Measurements from ENCODE around the gene MICALL2.
A peak's percentile ranks its signal among the peaks of the same experiment; 100 is the strongest.

Gene MICALL2

GRCh38 chr7:1479287-1479686 is 20.0 kb upstream of the MICALL2 start:
- Histone ChIP-seq H3K9me3 (ENCODE audit: control insufficient read depth, insufficient read depth, low read length) (no peaks in the 10 kb centered on the region), H3K4me1 (ENCODE audit: control insufficient read depth, insufficient read depth, low read length) (no peaks in the 10 kb centered on the region), H3K27me3 (ENCODE audit: control insufficient read depth, insufficient read depth, low read length) (no peaks in the 10 kb centered on the region), H3K9ac (ENCODE audit: low read depth, low read length) (no peak overlapping the region), H3K36me3 (ENCODE audit: control insufficient read depth, insufficient read depth, low read length) (peaks cover 86% of the 10 kb centered on the region), H3K27ac (ENCODE audit: low read depth, low read length) (no peak overlapping the region), H3K4me3 (ENCODE audit: low read depth, low read length) (no peak overlapping the region)

DNA sequence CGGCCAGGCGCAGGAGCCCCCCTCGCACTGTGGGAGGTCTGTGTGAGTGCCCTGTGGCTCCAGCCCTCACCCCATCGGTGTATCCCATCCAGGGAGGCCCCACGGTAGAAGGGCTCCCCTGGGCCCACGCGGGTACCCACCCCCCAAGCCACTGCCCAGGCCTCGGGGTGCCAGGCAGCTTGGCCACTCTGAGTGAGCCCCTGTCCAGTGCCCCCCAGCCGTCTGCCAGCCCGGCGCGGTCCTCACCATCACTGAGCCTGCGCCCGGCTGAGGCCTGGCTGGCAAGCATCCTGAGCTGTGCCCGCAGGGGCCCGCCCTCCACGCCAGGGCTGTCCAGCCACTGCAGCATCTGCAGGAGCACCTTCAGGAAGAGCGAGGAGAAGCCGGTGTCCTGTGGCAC is 19.2 kb upstream of the MICALL2 start:
- Histone ChIP-seq H3K4me1 (ENCODE audit: control insufficient read depth, insufficient read depth, low read length) (no peaks in the 10 kb centered on the region), H3K9me3 (ENCODE audit: control insufficient read depth, insufficient read depth, low read length) (no peaks in the 10 kb centered on the region), H3K4me3 (ENCODE audit: low read depth, low read length) (no peak overlapping the region), H3K27ac (ENCODE audit: low read depth, low read length) (no peak overlapping the region), H3K36me3 (ENCODE audit: control insufficient read depth, insufficient read depth, low read length) (peaks cover 83% of the 10 kb centered on the region), H3K9ac (ENCODE audit: low read depth, low read length) (no peak overlapping the region), H3K27me3 (ENCODE audit: control insufficient read depth, insufficient read depth, low read length) (no peaks in the 10 kb centered on the region)

GRCh38 chr7:1476859-1477258 is 17.6 kb upstream of the MICALL2 start:
- H3K4me1 ChIP-seq (ENCODE audit: control insufficient read depth, insufficient read depth, low read length), result no peaks in the 10 kb centered on the region
- peaks cover 82% of the 10 kb centered on the region for H3K36me3 ChIP-seq (ENCODE audit: control insufficient read depth, insufficient read depth, low read length)
- no peak overlapping the region for H3K9ac ChIP-seq (ENCODE audit: low read depth, low read length)

DNA sequence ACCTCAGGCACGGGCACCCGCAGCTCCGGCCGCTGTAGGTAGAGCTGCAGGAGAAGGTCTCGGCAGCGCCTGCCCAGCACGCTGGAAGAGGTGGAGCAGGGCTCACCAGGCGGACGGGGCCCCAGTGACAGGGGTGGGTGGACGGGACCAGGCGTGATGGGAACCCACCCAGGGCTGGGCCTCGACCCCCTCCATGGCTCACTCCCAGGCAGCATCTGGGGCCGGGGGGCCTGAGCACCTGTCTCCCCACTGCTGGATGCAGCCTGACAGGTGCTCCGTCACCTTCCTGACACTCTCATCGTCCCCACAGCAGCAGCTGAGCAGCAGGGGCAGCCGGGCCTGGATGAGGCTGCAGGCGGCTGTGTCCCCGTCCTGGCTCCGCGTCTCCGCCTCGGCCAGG is 16.7 kb upstream of the MICALL2 start:
- H3K4me1 ChIP-seq (ENCODE audit: control insufficient read depth, insufficient read depth, low read length), result no peaks in the 10 kb centered on the region
- no peaks in the 10 kb centered on the region for H3K9me3 ChIP-seq (ENCODE audit: control insufficient read depth, insufficient read depth, low read length)
- no peak overlapping the region for H3K9ac ChIP-seq (ENCODE audit: low read depth, low read length)
- no peaks in the 10 kb centered on the region for H3K27me3 ChIP-seq (ENCODE audit: control insufficient read depth, insufficient read depth, low read length)
- no peak overlapping the region for H3K4me3 ChIP-seq (ENCODE audit: low read depth, low read length)
- H3K36me3 ChIP-seq (ENCODE audit: control insufficient read depth, insufficient read depth, low read length), result peaks cover 87% of the 10 kb centered on the region
- H3K27ac ChIP-seq (ENCODE audit: low read depth, low read length), result no peak overlapping the region

More at GRCh38 chr7:1476859-1477258, 17.6 kb upstream of the MICALL2 start:
- no peak overlapping the region for H3K27ac ChIP-seq (ENCODE audit: low read depth, low read length)
- H3K4me3 ChIP-seq (ENCODE audit: low read depth, low read length), result no peak overlapping the region
- no peaks in the 10 kb centered on the region for H3K9me3 ChIP-seq (ENCODE audit: control insufficient read depth, insufficient read depth, low read length)
- no peaks in the 10 kb centered on the region for H3K27me3 ChIP-seq (ENCODE audit: control insufficient read depth, insufficient read depth, low read length)

DNA sequence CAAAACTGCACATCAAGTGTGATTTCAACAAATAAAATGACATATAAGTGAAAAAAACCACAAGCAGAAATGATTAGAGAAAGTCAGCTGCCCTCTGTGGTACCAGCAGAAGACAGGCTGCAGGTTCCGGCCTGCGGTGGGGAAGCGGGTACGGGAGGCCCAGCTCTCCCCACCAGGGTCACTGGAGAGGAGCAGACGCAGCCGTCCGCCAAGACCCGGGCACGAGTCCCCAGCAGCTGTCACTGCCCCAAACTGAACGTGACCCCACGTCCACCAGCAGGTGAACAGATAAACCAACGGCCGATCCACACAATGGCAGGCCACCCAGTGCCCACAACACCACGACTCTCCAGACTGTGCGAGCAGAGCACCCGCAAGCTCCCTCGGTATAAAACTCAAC is 16.1 kb upstream of the MICALL2 start:
- H3K36me3 ChIP-seq (ENCODE audit: control insufficient read depth, insufficient read depth, low read length), result peaks cover 91% of the 10 kb centered on the region
- no peaks in the 10 kb centered on the region for H3K9me3 ChIP-seq (ENCODE audit: control insufficient read depth, insufficient read depth, low read length)
- H3K9ac ChIP-seq (ENCODE audit: low read depth, low read length), result no peak overlapping the region
- no peak overlapping the region for H3K27ac ChIP-seq (ENCODE audit: low read depth, low read length)
- H3K4me1 ChIP-seq (ENCODE audit: control insufficient read depth, insufficient read depth, low read length), result no peaks in the 10 kb centered on the region
- H3K4me3 ChIP-seq (ENCODE audit: low read depth, low read length), result no peak overlapping the region
- H3K27me3 ChIP-seq (ENCODE audit: control insufficient read depth, insufficient read depth, low read length), result no peaks in the 10 kb centered on the region

GRCh38 chr7:1474736-1475135 is 15.5 kb upstream of the MICALL2 start:
- no peak overlapping the region for H3K9ac ChIP-seq (ENCODE audit: low read depth, low read length)
- H3K9me3 ChIP-seq (ENCODE audit: control insufficient read depth, insufficient read depth, low read length), result no peaks in the 10 kb centered on the region
- no peak overlapping the region for H3K4me3 ChIP-seq (ENCODE audit: low read depth, low read length)
- H3K36me3 ChIP-seq (ENCODE audit: control insufficient read depth, insufficient read depth, low read length), result peaks cover 91% of the 10 kb centered on the region
- H3K27me3 ChIP-seq (ENCODE audit: control insufficient read depth, insufficient read depth, low read length), result no peaks in the 10 kb centered on the region
- H3K4me1 ChIP-seq (ENCODE audit: control insufficient read depth, insufficient read depth, low read length), result no peaks in the 10 kb centered on the region
- no peak overlapping the region for H3K27ac ChIP-seq (ENCODE audit: low read depth, low read length)

DNA sequence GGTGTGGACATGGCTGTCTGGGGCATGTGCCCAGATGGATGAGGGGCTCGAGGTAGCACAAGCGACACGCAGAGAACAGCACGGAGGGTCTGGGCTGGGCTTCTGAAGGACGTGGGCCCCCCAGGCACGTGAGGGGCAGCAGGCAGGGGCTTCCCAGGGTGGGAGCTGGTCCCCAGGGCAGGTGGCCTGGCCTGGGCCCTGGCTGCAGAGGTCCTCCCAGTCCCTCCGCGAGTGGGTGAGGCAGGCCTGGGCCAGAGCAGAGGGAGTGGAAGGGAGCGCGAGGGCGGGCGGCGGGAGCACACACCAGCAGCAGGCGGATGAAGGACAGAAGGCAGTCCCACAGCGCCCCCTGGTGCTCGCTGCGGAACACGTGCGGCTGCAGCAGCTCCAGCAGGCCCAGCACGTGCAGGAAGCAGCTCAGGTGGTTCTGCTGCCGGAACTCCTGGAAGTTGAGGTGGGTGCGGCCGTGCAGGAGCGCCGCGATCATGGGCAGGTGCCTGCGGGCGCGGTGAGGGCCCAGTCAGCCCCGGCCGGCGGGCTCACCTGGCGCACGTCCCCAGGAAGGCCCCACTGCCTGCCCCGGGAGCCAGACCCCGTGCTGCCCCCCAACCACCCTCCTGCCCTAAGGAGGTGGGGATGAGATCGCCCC is 14.7 kb upstream of the MICALL2 start:
- H3K36me3 ChIP-seq (ENCODE audit: control insufficient read depth, insufficient read depth, low read length), result peaks cover 85% of the 10 kb centered on the region
- H3K4me3 ChIP-seq (ENCODE audit: low read depth, low read length), result no peak overlapping the region
- no peaks in the 10 kb centered on the region for H3K4me1 ChIP-seq (ENCODE audit: control insufficient read depth, insufficient read depth, low read length)
- no peak overlapping the region for H3K27ac ChIP-seq (ENCODE audit: low read depth, low read length)
- no peaks in the 10 kb centered on the region for H3K27me3 ChIP-seq (ENCODE audit: control insufficient read depth, insufficient read depth, low read length)
- no peak overlapping the region for H3K9ac ChIP-seq (ENCODE audit: low read depth, low read length)
- H3K9me3 ChIP-seq (ENCODE audit: control insufficient read depth, insufficient read depth, low read length), result no peaks in the 10 kb centered on the region

GRCh38 chr7:1470901-1471300 is 11.6 kb upstream of the MICALL2 start:
- Histone ChIP-seq H3K4me3 (ENCODE audit: low read depth, low read length) (no peak overlapping the region), H3K27me3 (ENCODE audit: control insufficient read depth, insufficient read depth, low read length) (no peaks in the 10 kb centered on the region), H3K4me1 (ENCODE audit: control insufficient read depth, insufficient read depth, low read length) (0 out of 2 replicates have a peak, but pooled peaks cover 3% of the 10 kb centered on the region), H3K9me3 (ENCODE audit: control insufficient read depth, insufficient read depth, low read length) (no peaks in the 10 kb centered on the region), H3K36me3 (ENCODE audit: control insufficient read depth, insufficient read depth, low read length) (peaks cover 58% of the 10 kb centered on the region), H3K27ac (ENCODE audit: low read depth, low read length) (no peak overlapping the region), H3K9ac (ENCODE audit: low read depth, low read length) (no peak overlapping the region)

- Histone ChIP-seq H3K9ac (ENCODE audit: low read depth, low read length) (no peak overlapping the region), H3K27me3 (ENCODE audit: control insufficient read depth, insufficient read depth, low read length) (no peaks in the 10 kb centered on the region), H3K36me3 (ENCODE audit: control insufficient read depth, insufficient read depth, low read length) (peaks cover 41% of the 10 kb centered on the region), H3K27ac (ENCODE audit: low read depth, low read length) (no peak overlapping the region), H3K9me3 (ENCODE audit: control insufficient read depth, insufficient read depth, low read length) (no peaks in the 10 kb centered on the region), H3K4me3 (ENCODE audit: low read depth, low read length) (no peak overlapping the region), H3K4me1 (ENCODE audit: control insufficient read depth, insufficient read depth, low read length) (0 out of 2 replicates have a peak, but pooled peaks cover 3% of the 10 kb centered on the region)
These were observed 9.5 kb upstream of the MICALL2 start for GRCh38 chr7:1468643-1469298.

GRCh38 chr7:1468203-1468602 is 8.9 kb upstream of the MICALL2 start:
- Histone ChIP-seq H3K36me3 (ENCODE audit: control insufficient read depth, insufficient read depth, low read length) (peaks cover 35% of the 10 kb centered on the region), H3K4me3 (ENCODE audit: low read depth, low read length) (no peak overlapping the region), H3K4me1 (ENCODE audit: control insufficient read depth, insufficient read depth, low read length) (0 out of 2 replicates have a peak, but pooled peaks cover 3% of the 10 kb centered on the region), H3K27ac (ENCODE audit: low read depth, low read length) (no peak overlapping the region), H3K9ac (ENCODE audit: low read depth, low read length) (no peak overlapping the region), H3K9me3 (ENCODE audit: control insufficient read depth, insufficient read depth, low read length) (no peaks in the 10 kb centered on the region), H3K27me3 (ENCODE audit: control insufficient read depth, insufficient read depth, low read length) (no peaks in the 10 kb centered on the region)

DNA sequence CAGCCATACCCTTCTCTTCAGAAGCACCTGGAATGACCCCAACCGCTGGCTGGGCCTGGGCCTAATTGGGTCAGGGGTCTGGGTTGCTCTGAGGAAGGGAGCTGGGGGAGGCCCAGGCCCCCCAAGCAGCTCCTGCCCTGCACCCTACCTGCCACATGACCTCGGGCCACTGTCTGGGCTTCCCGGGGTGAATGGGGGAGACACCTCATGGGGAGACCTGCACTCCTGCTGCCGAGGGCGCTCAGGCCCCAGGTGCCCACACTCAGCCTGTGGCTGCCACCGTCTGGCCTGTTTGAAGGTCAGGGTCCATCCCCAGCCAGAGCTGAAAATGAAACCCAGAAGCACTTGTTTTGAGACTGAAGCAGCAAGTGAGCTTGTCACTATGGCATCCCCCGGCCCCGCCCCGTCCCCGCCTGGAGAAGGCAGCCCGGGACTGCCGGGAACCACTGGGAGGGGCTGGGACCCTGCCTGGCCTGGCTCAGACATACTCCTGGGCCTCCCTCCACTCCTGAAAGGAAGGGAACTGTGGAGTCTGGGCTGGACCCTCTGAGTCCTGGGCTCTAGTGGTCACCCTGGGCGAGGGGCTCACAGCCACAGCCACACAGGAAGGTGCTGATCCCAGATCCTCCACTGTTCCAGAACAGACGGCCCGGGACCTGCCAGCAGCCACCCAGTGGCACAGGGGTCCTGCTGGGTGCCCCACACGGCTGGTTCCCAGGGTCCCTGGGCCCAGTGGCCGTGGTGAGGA is 7.4 kb upstream of the MICALL2 start:
- 0 out of 2 replicates have a peak, but pooled peaks cover 3% of the 10 kb centered on the region for H3K4me1 ChIP-seq (ENCODE audit: control insufficient read depth, insufficient read depth, low read length)
- no peak overlapping the region for H3K4me3 ChIP-seq (ENCODE audit: low read depth, low read length)
- no peak overlapping the region for H3K9ac ChIP-seq (ENCODE audit: low read depth, low read length)
- no peaks in the 10 kb centered on the region for H3K27me3 ChIP-seq (ENCODE audit: control insufficient read depth, insufficient read depth, low read length)
- H3K9me3 ChIP-seq (ENCODE audit: control insufficient read depth, insufficient read depth, low read length), result no peaks in the 10 kb centered on the region
- peaks cover 21% of the 10 kb centered on the region for H3K36me3 ChIP-seq (ENCODE audit: control insufficient read depth, insufficient read depth, low read length)
- H3K27ac ChIP-seq (ENCODE audit: low read depth, low read length), result peak overlapping the region; percentile 57
